GM23248 (cell line): ENCODE results near the gene TMEM98.

Experiments
- EZH2 ChIP-seq: fragments of 200-600 bp; sonication (generic); IDR thresholded peaks from 2 replicates; pipeline ENCODE4 v1.6.1; 2018; ENCODE audit warnings: antibody characterized with exemption, mild to moderate bottlenecking; ENCODE audit not compliant: insufficient read depth, poor library complexity, severe bottlenecking
- EZH2phosphoT487 ChIP-seq: fragments of 200-600 bp; sonication (generic); IDR thresholded peaks from 2 replicates; pipeline ENCODE4 v1.6.1; 2018; ENCODE audit warnings: antibody characterized with exemption, moderate library complexity, mild to moderate bottlenecking, low read depth; ENCODE audit not compliant: insufficient read depth

DNA sequence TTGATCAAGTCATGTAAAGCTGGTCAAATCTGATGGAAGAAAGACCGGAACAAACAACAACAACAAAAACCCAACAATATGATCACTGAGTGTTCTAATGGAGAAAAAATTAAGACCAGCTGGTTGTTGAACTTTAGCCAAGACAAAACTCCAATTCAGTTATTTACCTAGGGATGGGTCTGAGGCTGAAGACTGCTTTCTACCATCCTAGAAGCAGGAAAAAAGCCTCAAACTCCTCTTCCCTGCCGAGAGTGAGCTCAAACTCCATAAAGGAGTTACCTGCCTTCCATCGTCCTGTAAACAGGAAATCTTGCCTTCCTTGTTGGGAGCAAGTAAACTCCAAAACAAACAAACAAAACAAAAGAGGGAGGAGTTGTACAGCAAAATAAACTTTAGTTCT, 23.1 kb upstream of the TMEM98 start:
- TF ChIP-seq EZH2 = no peak
- no peak for TF ChIP-seq EZH2phosphoT487
